Lower lobe of right lung (tissue), 2 donors: ENCODE results near the gene MBD3. TPM values are rescaled to one million over a fixed set of nuclear protein-coding genes. Genes with fewer than 3 reads are reported as not detected.

Experiments used
- ATAC-seq, 2 donors: fragments of 200-7000 bp; cut with Tn5 transposase; one replicate each; pipeline ENCODE4 v1.9.1; 2020 to 2022; ENCODE audit warnings: mild to moderate bottlenecking in 2 of 2, moderate library complexity in 2 of 2
- DNase-seq: peaks from one replicate; pipeline ENCODE4 v3.0.0-alpha.2; 2020
- H3K27ac ChIP-seq: fragments of 200-600 bp; one replicate; pipeline ENCODE4 v1.8.0; 2022
- H3K27me3 ChIP-seq: fragments of 200-600 bp; one replicate; pipeline ENCODE4 v1.8.0; 2022; ENCODE audit warnings: low read depth
- H3K36me3 ChIP-seq: fragments of 200-600 bp; one replicate; pipeline ENCODE4 v1.8.0; 2022; ENCODE audit warnings: mild to moderate bottlenecking
- H3K4me1 ChIP-seq: fragments of 200-600 bp; one replicate; pipeline ENCODE4 v1.8.0; 2022
- H3K4me3 ChIP-seq: fragments of 200-600 bp; one replicate; pipeline ENCODE4 v1.8.0; 2022; ENCODE audit warnings: mild to moderate bottlenecking
- H3K9me3 ChIP-seq: fragments of 200-600 bp; one replicate; pipeline ENCODE4 v1.8.0; 2022
- CTCF ChIP-seq: fragments of 200-600 bp; IDR thresholded peaks from one replicate; pipeline ENCODE4 v1.8.0; 2022; ENCODE audit warnings: antibody characterized with exemption, mild to moderate bottlenecking
- intact Hi-C: fragments of 100-400 bp; cut with DNase I; formaldehyde crosslinking; loops from one replicate; pipeline ENCODE4 v1.11.0; 2022
- total RNA-seq: library from RNA; stranded (reverse); fragmentation: NEBNext Ultra II Directional; extraction: Animal tissue kit (Norgen Biotek cat#: 25700); gene quantifications from one replicate; pipeline ENCODE4 v1.2.1, GENCODE V29; 2021
- donor health status: DM: no; HTN: yes; CAD: no; lungs with severe emphysema.

The MBD3 gene
- total RNA-seq, 1 donor from 2014 or later = 68.1 TPM

GRCh38 chr19:1622007-1622406, 29.3 kb upstream of the MBD3 start:
- Histone ChIP-seq H3K27ac (no peak overlapping the region), H3K36me3 (peaks cover 58% of the 10 kb centered on the region), H3K4me1 (no peaks in the 10 kb centered on the region), H3K9me3 (no peaks in the 10 kb centered on the region), H3K27me3 (no peaks in the 10 kb centered on the region), H3K4me3 (no peak overlapping the region)
- DNase-seq (no peak), ATAC-seq (no peak)
- TF ChIP-seq CTCF = no peak
- intact Hi-C loops = no loop called here

GRCh38 chr19:1621574-1621973, 28.9 kb upstream of the MBD3 start:
- no peak overlapping the region for H3K4me3 ChIP-seq
- H3K36me3 ChIP-seq = peaks cover 59% of the 10 kb centered on the region
- H3K27me3 ChIP-seq = no peaks in the 10 kb centered on the region
- DNase-seq = no peak
- no peak for TF ChIP-seq CTCF
- H3K9me3 ChIP-seq = no peaks in the 10 kb centered on the region
- intact Hi-C loops = no loop called here
- no peak overlapping the region for H3K27ac ChIP-seq
- H3K4me1 ChIP-seq = no peaks in the 10 kb centered on the region
- no peak for ATAC-seq

GRCh38 chr19:1621021-1621420, 28.4 kb upstream of the MBD3 start:
- H3K9me3 ChIP-seq = no peaks in the 10 kb centered on the region
- H3K27ac ChIP-seq = no peak overlapping the region
- ATAC-seq = no peak
- no peaks in the 10 kb centered on the region for H3K4me1 ChIP-seq
- intact Hi-C loops = no loop called here
- H3K4me3 ChIP-seq = no peak overlapping the region
- DNase-seq = no peak
- no peaks in the 10 kb centered on the region for H3K27me3 ChIP-seq
- no peak for TF ChIP-seq CTCF
- H3K36me3 ChIP-seq = peaks cover 64% of the 10 kb centered on the region

GRCh38 chr19:1620502-1620901, 27.8 kb upstream of the MBD3 start:
- no peaks in the 10 kb centered on the region for H3K4me1 ChIP-seq
- no peak overlapping the region for H3K27ac ChIP-seq
- no peaks in the 10 kb centered on the region for H3K9me3 ChIP-seq
- no peak for TF ChIP-seq CTCF
- no peaks in the 10 kb centered on the region for H3K27me3 ChIP-seq
- ATAC-seq = no peak
- H3K36me3 ChIP-seq = peaks cover 70% of the 10 kb centered on the region
- H3K4me3 ChIP-seq = no peak overlapping the region
- intact Hi-C loops = no loop called here
- DNase-seq = no peak

- no peaks in the 10 kb centered on the region for H3K9me3 ChIP-seq
- H3K27ac ChIP-seq = no peak overlapping the region
- no peak for TF ChIP-seq CTCF
- peaks cover 72% of the 10 kb centered on the region for H3K36me3 ChIP-seq
- DNase-seq (no peak), ATAC-seq (no peak)
- no peaks in the 10 kb centered on the region for H3K4me1 ChIP-seq
- no peak overlapping the region for H3K4me3 ChIP-seq
- H3K27me3 ChIP-seq = no peaks in the 10 kb centered on the region
- intact Hi-C loops = no loop called here
Observed at GRCh38 chr19:1619703-1620102, 27.0 kb upstream of the MBD3 start.

GRCh38 chr19:1619094-1619439, 26.4 kb upstream of the MBD3 start:
- no peak for ATAC-seq
- intact Hi-C loops = no loop called here
- H3K4me1 ChIP-seq = no peaks in the 10 kb centered on the region
- no peaks in the 10 kb centered on the region for H3K27me3 ChIP-seq
- H3K27ac ChIP-seq = no peak overlapping the region
- peaks cover 77% of the 10 kb centered on the region for H3K36me3 ChIP-seq
- no peak for TF ChIP-seq CTCF
- H3K9me3 ChIP-seq = no peaks in the 10 kb centered on the region
- no peak for DNase-seq
- no peak overlapping the region for H3K4me3 ChIP-seq
